Measurements from ENCODE around the gene DCAF7.

DNA sequence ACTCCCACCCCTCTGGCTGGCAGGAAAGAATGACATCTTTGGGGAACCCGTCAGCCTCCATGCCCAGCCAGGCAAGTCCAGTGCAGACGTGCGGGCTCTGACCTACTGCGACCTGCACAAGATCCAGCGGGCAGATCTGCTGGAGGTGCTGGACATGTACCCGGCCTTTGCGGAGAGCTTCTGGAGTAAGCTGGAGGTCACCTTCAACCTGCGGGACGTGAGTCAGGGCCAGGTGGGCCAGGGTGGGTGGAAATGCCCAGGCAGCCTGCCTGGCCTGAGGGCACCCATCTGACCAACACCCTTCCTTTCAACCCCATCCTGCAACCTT, 8.1 kb upstream of the DCAF7 start:
- TF ChIP-seq, protein P1, sequence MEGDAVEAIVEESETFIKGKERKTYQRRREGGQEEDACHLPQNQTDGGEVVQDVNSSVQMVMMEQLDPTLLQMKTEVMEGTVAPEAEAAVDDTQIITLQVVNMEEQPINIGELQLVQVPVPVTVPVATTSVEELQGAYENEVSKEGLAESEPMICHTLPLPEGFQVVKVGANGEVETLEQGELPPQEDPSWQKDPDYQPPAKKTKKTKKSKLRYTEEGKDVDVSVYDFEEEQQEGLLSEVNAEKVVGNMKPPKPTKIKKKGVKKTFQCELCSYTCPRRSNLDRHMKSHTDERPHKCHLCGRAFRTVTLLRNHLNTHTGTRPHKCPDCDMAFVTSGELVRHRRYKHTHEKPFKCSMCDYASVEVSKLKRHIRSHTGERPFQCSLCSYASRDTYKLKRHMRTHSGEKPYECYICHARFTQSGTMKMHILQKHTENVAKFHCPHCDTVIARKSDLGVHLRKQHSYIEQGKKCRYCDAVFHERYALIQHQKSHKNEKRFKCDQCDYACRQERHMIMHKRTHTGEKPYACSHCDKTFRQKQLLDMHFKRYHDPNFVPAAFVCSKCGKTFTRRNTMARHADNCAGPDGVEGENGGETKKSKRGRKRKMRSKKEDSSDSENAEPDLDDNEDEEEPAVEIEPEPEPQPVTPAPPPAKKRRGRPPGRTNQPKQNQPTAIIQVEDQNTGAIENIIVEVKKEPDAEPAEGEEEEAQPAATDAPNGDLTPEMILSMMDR (IDR thresholded peaks at IDR 0.05) = no peak
- no peak for TF ChIP-seq POLR2A (IDR thresholded peaks at IDR 0.05)
- no peak for TF ChIP-seq POLR2AphosphoS5 (IDR thresholded peaks at IDR 0.05; ENCODE audit: insufficient read depth in 1 of 2, low read depth in 1 of 2)
